GM21723 (cell line): ENCODE data around the gene EMC10.
A peak's percentile ranks its signal among the peaks of the same experiment; 100 is the strongest.
"Not testable (repeated sequence)": the region's sequence is repeated elsewhere in the genome, so short reads cannot be mapped to it uniquely, and the experiment has no call there.

Experiments used
- ATAC-seq: cut with Tn5 transposase; IDR thresholded peaks from one replicate; pipeline ENCODE4 v1.9.1; 2021; ENCODE audit warnings: mild to moderate bottlenecking, moderate library complexity; ENCODE audit not compliant: unreplicated experiment

The EMC10 gene

GRCh38 chr19:50476224-50476906 lies at the start of gene EMC10, which contains the start of gene GARIN5A:
EMC10 (plus strand) TSS chr19:50476507; CDS start chr19:50476545, 38 bp downstream.
GARIN5A (minus strand) TSS chr19:50476848; CDS start chr19:50476388, 460 bp downstream.
- peak; percentile 78 for ATAC-seq

- ATAC-seq = no peak
Observed at GRCh38 chr19:50427318-50427925, 48.9 kb upstream of the EMC10 start.

GRCh38 chr19:50427997-50428425 lies 48.3 kb upstream of the EMC10 start:
- no peak for ATAC-seq

- ATAC-seq = no peak
Observed at GRCh38 chr19:50428772-50429463, 47.4 kb upstream of the EMC10 start.

- no peak for ATAC-seq
Observed at GRCh38 chr19:50430888-50431342, 45.4 kb upstream of the EMC10 start.

GRCh38 chr19:50431343-50432220 lies 44.7 kb upstream of the EMC10 start:
- peak; percentile 71 for ATAC-seq

- no peak for ATAC-seq
Observed at GRCh38 chr19:50432221-50433028, 43.9 kb upstream of the EMC10 start, which contains the start of gene MYBPC2. MYBPC2 (plus strand) TSS chr19:50432892; CDS start chr19:50432954, 62 bp downstream.

GRCh38 chr19:50433201-50434180 lies 42.8 kb upstream of the EMC10 start:
- no peak for ATAC-seq

- ATAC-seq = no peak
Observed at GRCh38 chr19:50434525-50434924, 41.8 kb upstream of the EMC10 start.

GRCh38 chr19:50435221-50435620 lies 41.1 kb upstream of the EMC10 start:
- ATAC-seq = no peak

- no peak for ATAC-seq
Observed at GRCh38 chr19:50435627-50436026, 40.7 kb upstream of the EMC10 start.

- ATAC-seq = no peak
Observed at GRCh38 chr19:50437862-50438449, 38.4 kb upstream of the EMC10 start.

- ATAC-seq = not testable (repeated sequence)
Observed at GRCh38 chr19:50439130-50439529, 37.2 kb upstream of the EMC10 start.

GRCh38 chr19:50444059-50444458 lies 32.2 kb upstream of the EMC10 start:
- no peak for ATAC-seq

- ATAC-seq = no peak
Observed at GRCh38 chr19:50447053-50447452, 29.3 kb upstream of the EMC10 start.

GRCh38 chr19:50447750-50448149 lies 28.6 kb upstream of the EMC10 start:
- ATAC-seq = no peak

- no peak for ATAC-seq
Observed at GRCh38 chr19:50449236-50449899, 26.9 kb upstream of the EMC10 start.
